ENCODE results near the gene PRKCE.
"Not testable (repeated sequence)": the region's sequence is repeated elsewhere in the genome, so short reads cannot be mapped to it uniquely, and the experiment has no call there.

The PRKCE gene

GRCh38 chr2:45889620-45890370 lies 238.3 kb downstream of the PRKCE start:
- peak; percentile 47 for DNase-seq (ENCODE audit: low read depth)
- TF ChIP-seq CTCF (conservative IDR thresholded peaks at IDR 0.05; ENCODE audit: control insufficient read depth, insufficient read depth, low read depth, low read length), result no peak
- no peak overlapping the region for H3K4me3 ChIP-seq (ENCODE audit: control insufficient read depth, low read depth, low read length)

DNA sequence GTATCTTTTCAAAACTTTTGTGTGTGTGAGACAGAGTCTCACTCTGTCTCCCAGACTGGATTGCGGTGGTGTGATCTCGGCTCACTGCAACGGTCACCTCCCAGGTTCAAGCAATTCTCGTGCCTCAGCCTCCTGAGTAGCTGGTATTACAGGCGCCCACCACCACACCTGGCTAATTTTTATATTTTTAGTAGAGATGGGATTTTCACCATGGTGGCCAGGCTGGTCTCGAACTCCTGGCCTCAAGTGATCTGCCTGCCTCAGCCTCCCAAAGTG lies 238.8 kb downstream of the PRKCE start:
- H3K4me3 ChIP-seq (ENCODE audit: control insufficient read depth, low read depth, low read length); DNase-seq (ENCODE audit: low read depth): not testable (repeated sequence)

GRCh38 chr2:45890819-45891218 lies 239.3 kb downstream of the PRKCE start:
- no peak overlapping the region for H3K4me3 ChIP-seq (ENCODE audit: control insufficient read depth, low read depth, low read length)
- no peak for TF ChIP-seq CTCF (conservative IDR thresholded peaks at IDR 0.05; ENCODE audit: control insufficient read depth, insufficient read depth, low read depth, low read length)
- DNase-seq (ENCODE audit: low read depth), result no peak

DNA sequence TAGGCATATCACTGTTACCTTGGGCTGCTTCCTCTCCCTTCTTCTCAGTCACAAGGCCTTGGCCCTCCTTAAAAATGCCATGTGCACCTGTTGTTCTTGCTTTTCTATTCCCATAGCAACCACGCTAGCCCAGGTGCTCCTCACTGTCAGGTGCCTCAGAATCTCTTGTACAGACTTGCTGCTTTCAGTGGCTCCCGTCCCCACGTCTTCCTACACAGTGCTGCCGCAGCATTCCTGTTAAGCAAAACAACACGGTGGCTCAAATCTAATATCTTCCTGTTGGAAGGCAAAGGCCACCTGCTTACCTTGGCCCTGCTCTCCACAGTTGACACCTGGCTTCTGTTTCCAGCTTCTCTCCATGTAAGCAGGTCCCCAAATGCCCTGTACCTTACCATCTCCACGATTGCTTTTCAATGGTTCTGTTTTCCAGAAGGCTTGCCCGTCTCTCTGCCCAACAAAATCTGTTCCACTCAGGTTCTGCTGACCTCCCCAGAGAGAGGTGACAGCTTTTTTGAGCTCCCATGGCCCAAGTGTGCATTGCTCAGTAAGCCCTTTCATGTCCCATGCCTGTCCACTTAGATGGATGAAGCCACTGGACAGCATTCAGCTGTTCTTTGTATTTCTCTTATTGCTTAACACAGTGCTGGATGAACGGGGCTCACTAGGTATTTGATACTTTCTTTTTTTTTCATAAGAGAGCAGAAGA lies 240.4 kb downstream of the PRKCE start:
- DNase-seq (ENCODE audit: low read depth), result no peak
- no peak overlapping the region for H3K4me3 ChIP-seq (ENCODE audit: control insufficient read depth, low read depth, low read length)
- TF ChIP-seq CTCF (conservative IDR thresholded peaks at IDR 0.05; ENCODE audit: control insufficient read depth, insufficient read depth, low read depth, low read length), result no peak

DNA sequence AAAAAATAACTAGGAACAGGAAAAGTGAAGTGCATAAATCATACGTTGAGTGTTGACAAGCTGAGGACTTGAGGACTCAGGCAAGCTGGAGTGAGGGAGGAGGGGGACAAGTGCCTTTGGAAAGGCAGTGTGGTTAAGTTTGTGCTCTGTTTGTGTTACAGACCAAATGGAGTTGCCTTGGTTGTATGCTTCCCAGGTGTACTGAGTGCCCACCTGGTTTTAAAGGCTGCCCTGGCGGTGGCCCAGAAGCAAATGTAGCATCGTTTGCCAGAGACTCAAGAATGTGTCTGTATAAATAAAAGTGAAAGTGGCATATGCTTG lies 240.9 kb downstream of the PRKCE start:
- no peak for TF ChIP-seq CTCF (conservative IDR thresholded peaks at IDR 0.05; ENCODE audit: control insufficient read depth, insufficient read depth, low read depth, low read length)
- no peak for DNase-seq (ENCODE audit: low read depth)
- H3K4me3 ChIP-seq (ENCODE audit: control insufficient read depth, low read depth, low read length), result no peak overlapping the region

- no peak overlapping the region for H3K4me3 ChIP-seq (ENCODE audit: control insufficient read depth, low read depth, low read length)
- peak; percentile 68 for DNase-seq (ENCODE audit: low read depth)
- no peak for TF ChIP-seq CTCF (conservative IDR thresholded peaks at IDR 0.05; ENCODE audit: control insufficient read depth, insufficient read depth, low read depth, low read length)
Observed at GRCh38 chr2:45892757-45893156, 241.3 kb downstream of the PRKCE start.

- no peak for DNase-seq (ENCODE audit: low read depth)
- H3K4me3 ChIP-seq (ENCODE audit: control insufficient read depth, low read depth, low read length), result no peak overlapping the region
- TF ChIP-seq CTCF (conservative IDR thresholded peaks at IDR 0.05; ENCODE audit: control insufficient read depth, insufficient read depth, low read depth, low read length), result no peak
Observed at GRCh38 chr2:45894211-45894610, 242.7 kb downstream of the PRKCE start.
